Activated B cell treated with CpG ODN at 0.5 μM for 24 hours (primary cell): Measurements from ENCODE around the gene ROR2. TPM values are rescaled to one million over a fixed set of nuclear protein-coding genes. Genes with fewer than 3 reads are reported as not detected.

Source experiments
- ATAC-seq: fragments of 200-7000 bp; cut with Tn5 transposase; one replicate; pipeline ENCODE4 v1.10.0; 2021; ENCODE audit warnings: low read depth, mild to moderate bottlenecking, moderate library complexity
- CTCF ChIA-PET: fragments of 350-600 bp; sonication (Branson Sonifier 250); formaldehyde crosslinking; loops from one replicate; lab custom pipeline; 2021; ENCODE audit warnings: antibody characterized with exemption; lab: Charles Lee
- POLR2A ChIA-PET: fragments of 350-600 bp; sonication (Branson Sonifier 250); formaldehyde crosslinking; loops from one replicate; lab custom pipeline; 2021; ENCODE audit warnings: antibody characterized with exemption; lab: Charles Lee
- DNase-seq: peaks from one replicate; pipeline ENCODE4 v3.0.0; 2022
- H3K27ac Mint-ChIP-seq: one replicate; pipeline ENCODE4 v1.8.0; 2020; ENCODE audit warnings: mixed read lengths
- H3K27me3 Mint-ChIP-seq: one replicate; pipeline ENCODE4 v1.8.0; 2021; ENCODE audit warnings: mixed read lengths
- H3K36me3 Mint-ChIP-seq: one replicate; pipeline ENCODE4 v1.8.0; 2021; ENCODE audit warnings: low read depth, mixed read lengths
- H3K4me1 Mint-ChIP-seq: one replicate; pipeline ENCODE4 v1.8.0; 2021; ENCODE audit warnings: mixed read lengths
- H3K4me3 Mint-ChIP-seq: one replicate; pipeline ENCODE4 v1.8.0; 2020; ENCODE audit warnings: mild to moderate bottlenecking, mixed read lengths
- H3K9me3 Mint-ChIP-seq: one replicate; pipeline ENCODE4 v1.8.0; 2020; ENCODE audit warnings: mixed read lengths
- CTCF ChIP-seq: fragments of 200-600 bp; IDR thresholded peaks from one replicate; pipeline ENCODE4 v1.8.0; 2022; ENCODE audit warnings: antibody characterized with exemption, mild to moderate bottlenecking
- intact Hi-C: fragments of 100-400 bp; cut with micrococcal nuclease; formaldehyde crosslinking; loops from one replicate; pipeline ENCODE4 v1.15.1; 2024
- total RNA-seq: library from RNA; stranded (reverse); gene quantifications from 2 replicates; pipeline ENCODE4 v1.2.3, GENCODE V29; 2022

The ROR2 gene
- total RNA-seq, 1 donor from 2014 or later, result not detected

- intact Hi-C loops, result no loop called here
- TF ChIP-seq CTCF, result no peak
- Mint-ChIP-seq H3K4me1 (no peaks in the 10 kb centered on the region), H3K9me3 (no peaks in the 10 kb centered on the region), H3K36me3 (no peaks in the 10 kb centered on the region), H3K27ac (no peak overlapping the region), H3K4me3 (no peak overlapping the region), H3K27me3 (peaks cover 8% of the 10 kb centered on the region)
- ATAC-seq, result no peak
- ChIA-PET CTCF (no interaction called here), POLR2A (no interaction called here)
- DNase-seq, result no peak
Observed at GRCh38 chr9:91937727-91938126, 12.3 kb downstream of the ROR2 start.

GRCh38 chr9:91937056-91937455, 13.0 kb downstream of the ROR2 start:
- Mint-ChIP-seq H3K4me3 (no peak overlapping the region), H3K36me3 (no peaks in the 10 kb centered on the region), H3K27ac (no peak overlapping the region), H3K4me1 (no peaks in the 10 kb centered on the region), H3K27me3 (peaks cover 7% of the 10 kb centered on the region), H3K9me3 (peaks cover 1% of the 10 kb centered on the region)
- TF ChIP-seq CTCF, result no peak
- DNase-seq (no peak), ATAC-seq (no peak)
- intact Hi-C loops, result no loop called here
- ChIA-PET POLR2A (no interaction called here), CTCF (no interaction called here)

GRCh38 chr9:91935805-91936514, 14.1 kb downstream of the ROR2 start:
- ATAC-seq, result no peak
- ChIA-PET POLR2A (no interaction called here), CTCF (no interaction called here)
- no peak for DNase-seq
- Mint-ChIP-seq H3K27ac (no peak overlapping the region), H3K27me3 (peaks cover 6% of the 10 kb centered on the region), H3K4me1 (no peaks in the 10 kb centered on the region), H3K4me3 (no peak overlapping the region), H3K36me3 (no peaks in the 10 kb centered on the region), H3K9me3 (peaks cover 8% of the 10 kb centered on the region)
- TF ChIP-seq CTCF, result no peak
- intact Hi-C loops, result no loop called here

GRCh38 chr9:91935066-91935749, 14.8 kb downstream of the ROR2 start:
- ChIA-PET CTCF (no interaction called here), POLR2A (no interaction called here)
- ATAC-seq (no peak), DNase-seq (no peak)
- Mint-ChIP-seq H3K9me3 (peaks cover 15% of the 10 kb centered on the region), H3K36me3 (no peaks in the 10 kb centered on the region), H3K27ac (no peak overlapping the region), H3K4me3 (no peak overlapping the region), H3K27me3 (peaks cover 6% of the 10 kb centered on the region), H3K4me1 (no peaks in the 10 kb centered on the region)
- no peak for TF ChIP-seq CTCF
- intact Hi-C loops, result no loop called here

- DNase-seq, result no peak
- CTCF ChIA-PET, result no interaction called here
- Mint-ChIP-seq H3K4me3 (no peak overlapping the region), H3K9me3 (peaks cover 17% of the 10 kb centered on the region), H3K36me3 (no peaks in the 10 kb centered on the region), H3K27me3 (peaks cover 6% of the 10 kb centered on the region), H3K4me1 (no peaks in the 10 kb centered on the region), H3K27ac (no peak overlapping the region)
- no peak for ATAC-seq
- POLR2A ChIA-PET, result no interaction called here
- TF ChIP-seq CTCF, result no peak
- intact Hi-C loops, result no loop called here
Observed at GRCh38 chr9:91934654-91935053, 15.4 kb downstream of the ROR2 start.
